ENCODE data around the gene HAUS7. TPM values are rescaled to one million over a fixed set of nuclear protein-coding genes. Genes with fewer than 3 reads are reported as not detected.

Gene HAUS7
- total RNA-seq, 1 experiment from 2014 or later = 29.8 TPM

- Histone ChIP-seq H3K27me3 (no peaks in the 10 kb centered on the region), H3K9me3 (replicated peaks) (no peaks in the 10 kb centered on the region), H3K36me3 (no peaks in the 10 kb centered on the region), H3K27ac (no peak overlapping the region), H3K4me1 (no peaks in the 10 kb centered on the region), H3K4me3 (no peak overlapping the region)
- no peak for DNase-seq
These were observed 35.6 kb downstream of the HAUS7 start for GRCh38 chrX:153434801-153435200.

GRCh38 chrX:153433781-153434285 lies 36.5 kb downstream of the HAUS7 start:
- no peak for DNase-seq
- no peaks in the 10 kb centered on the region for H3K9me3 ChIP-seq (replicated peaks)
- no peaks in the 10 kb centered on the region for H3K4me1 ChIP-seq
- no peaks in the 10 kb centered on the region for H3K36me3 ChIP-seq
- no peaks in the 10 kb centered on the region for H3K27me3 ChIP-seq
- H3K4me3 ChIP-seq = no peak overlapping the region
- no peak overlapping the region for H3K27ac ChIP-seq

GRCh38 chrX:153433161-153433680 lies 37.2 kb downstream of the HAUS7 start:
- no peaks in the 10 kb centered on the region for H3K27me3 ChIP-seq
- H3K4me1 ChIP-seq = no peaks in the 10 kb centered on the region
- H3K4me3 ChIP-seq = no peak overlapping the region
- no peak for DNase-seq
- H3K36me3 ChIP-seq = no peaks in the 10 kb centered on the region
- H3K9me3 ChIP-seq (replicated peaks) = no peaks in the 10 kb centered on the region
- no peak overlapping the region for H3K27ac ChIP-seq

GRCh38 chrX:153430796-153431195 lies 39.6 kb downstream of the HAUS7 start:
- Histone ChIP-seq H3K27ac (no peak overlapping the region), H3K4me3 (no peak overlapping the region), H3K27me3 (no peaks in the 10 kb centered on the region), H3K4me1 (no peaks in the 10 kb centered on the region), H3K36me3 (no peaks in the 10 kb centered on the region), H3K9me3 (replicated peaks) (no peaks in the 10 kb centered on the region)
- DNase-seq = no peak

- Histone ChIP-seq H3K36me3 (no peaks in the 10 kb centered on the region), H3K27ac (no peak overlapping the region), H3K4me1 (no peaks in the 10 kb centered on the region), H3K9me3 (replicated peaks) (no peaks in the 10 kb centered on the region), H3K27me3 (no peaks in the 10 kb centered on the region), H3K4me3 (no peak overlapping the region)
- no peak for DNase-seq
These were observed 44.2 kb downstream of the HAUS7 start for GRCh38 chrX:153426204-153426603.

- H3K9me3 ChIP-seq (replicated peaks) = no peaks in the 10 kb centered on the region
- no peak for DNase-seq
- H3K36me3 ChIP-seq = no peaks in the 10 kb centered on the region
- no peak overlapping the region for H3K27ac ChIP-seq
- no peaks in the 10 kb centered on the region for H3K4me1 ChIP-seq
- no peaks in the 10 kb centered on the region for H3K27me3 ChIP-seq
- H3K4me3 ChIP-seq = no peak overlapping the region
These were observed 46.7 kb downstream of the HAUS7 start for GRCh38 chrX:153423652-153424051.

- H3K27ac ChIP-seq = no peak overlapping the region
- H3K4me1 ChIP-seq = no peaks in the 10 kb centered on the region
- no peaks in the 10 kb centered on the region for H3K9me3 ChIP-seq (replicated peaks)
- no peaks in the 10 kb centered on the region for H3K36me3 ChIP-seq
- DNase-seq = no peak
- H3K4me3 ChIP-seq = no peak overlapping the region
- no peaks in the 10 kb centered on the region for H3K27me3 ChIP-seq
These were observed 48.5 kb downstream of the HAUS7 start for GRCh38 chrX:153421856-153422255.

GRCh38 chrX:153420851-153421599 lies 49.4 kb downstream of the HAUS7 start:
- H3K27me3 ChIP-seq = no peaks in the 10 kb centered on the region
- no peaks in the 10 kb centered on the region for H3K4me1 ChIP-seq
- H3K9me3 ChIP-seq (replicated peaks) = no peaks in the 10 kb centered on the region
- no peaks in the 10 kb centered on the region for H3K36me3 ChIP-seq
- no peak overlapping the region for H3K27ac ChIP-seq
- DNase-seq = no peak
- no peak overlapping the region for H3K4me3 ChIP-seq

GRCh38 chrX:153417637-153418036 lies 52.7 kb downstream of the HAUS7 start:
- no peak for DNase-seq
- Histone ChIP-seq H3K27me3 (no peaks in the 10 kb centered on the region), H3K27ac (no peak overlapping the region), H3K4me3 (no peak overlapping the region), H3K4me1 (no peaks in the 10 kb centered on the region), H3K9me3 (replicated peaks) (no peaks in the 10 kb centered on the region), H3K36me3 (no peaks in the 10 kb centered on the region)

- peak; percentile 38 to 63 for DNase-seq
- H3K27ac ChIP-seq = no peak overlapping the region
- no peaks in the 10 kb centered on the region for H3K4me1 ChIP-seq
These were observed 53.5 kb downstream of the HAUS7 start for GRCh38 chrX:153416781-153417450.

GRCh38 chrX:153414856-153415510 lies 55.4 kb downstream of the HAUS7 start:
- no peaks in the 10 kb centered on the region for H3K9me3 ChIP-seq (replicated peaks)
- no peaks in the 10 kb centered on the region for H3K36me3 ChIP-seq
- no peak for DNase-seq
- H3K4me1 ChIP-seq = no peaks in the 10 kb centered on the region
- H3K4me3 ChIP-seq = no peak overlapping the region
- no peaks in the 10 kb centered on the region for H3K27me3 ChIP-seq
- H3K27ac ChIP-seq = no peak overlapping the region

More at GRCh38 chrX:153416781-153417450, 53.5 kb downstream of the HAUS7 start:
- Histone ChIP-seq H3K36me3 (no peaks in the 10 kb centered on the region), H3K9me3 (replicated peaks) (no peaks in the 10 kb centered on the region), H3K27me3 (no peaks in the 10 kb centered on the region), H3K4me3 (no peak overlapping the region)

- no peak overlapping the region for H3K4me3 ChIP-seq
- H3K27me3 ChIP-seq = no peaks in the 10 kb centered on the region
- no peaks in the 10 kb centered on the region for H3K36me3 ChIP-seq
- no peak overlapping the region for H3K27ac ChIP-seq
- H3K4me1 ChIP-seq = no peaks in the 10 kb centered on the region
- H3K9me3 ChIP-seq (replicated peaks) = no peaks in the 10 kb centered on the region
- DNase-seq = no peak
These were observed 56.6 kb downstream of the HAUS7 start for GRCh38 chrX:153413731-153414130.

- no peaks in the 10 kb centered on the region for H3K4me1 ChIP-seq
- H3K27ac ChIP-seq = no peak overlapping the region
- H3K27me3 ChIP-seq = no peaks in the 10 kb centered on the region
- DNase-seq = no peak
- no peaks in the 10 kb centered on the region for H3K9me3 ChIP-seq (replicated peaks)
- H3K36me3 ChIP-seq = no peaks in the 10 kb centered on the region
- no peak overlapping the region for H3K4me3 ChIP-seq
These were observed 57.3 kb downstream of the HAUS7 start for GRCh38 chrX:153412746-153413720.

- no peak for DNase-seq
These were observed 58.3 kb downstream of the HAUS7 start for GRCh38 chrX:153411988-153412574.

More at GRCh38 chrX:153411988-153412574, 58.3 kb downstream of the HAUS7 start:
- Histone ChIP-seq H3K36me3 (no peaks in the 10 kb centered on the region), H3K9me3 (replicated peaks) (no peaks in the 10 kb centered on the region), H3K27ac (no peak overlapping the region), H3K4me1 (no peaks in the 10 kb centered on the region), H3K27me3 (no peaks in the 10 kb centered on the region), H3K4me3 (no peak overlapping the region)

Measured in SJCRH30 (cell line).